G401.6 (cell line): ENCODE data around the gene COL16A1.

Experiments used
- FAIRE-seq: peaks from 2 replicates; lab custom pipeline; 2012; peaks lifted over from hg19 to GRCh38; lab: Jason Lieb, UNC

Gene COL16A1

DNA sequence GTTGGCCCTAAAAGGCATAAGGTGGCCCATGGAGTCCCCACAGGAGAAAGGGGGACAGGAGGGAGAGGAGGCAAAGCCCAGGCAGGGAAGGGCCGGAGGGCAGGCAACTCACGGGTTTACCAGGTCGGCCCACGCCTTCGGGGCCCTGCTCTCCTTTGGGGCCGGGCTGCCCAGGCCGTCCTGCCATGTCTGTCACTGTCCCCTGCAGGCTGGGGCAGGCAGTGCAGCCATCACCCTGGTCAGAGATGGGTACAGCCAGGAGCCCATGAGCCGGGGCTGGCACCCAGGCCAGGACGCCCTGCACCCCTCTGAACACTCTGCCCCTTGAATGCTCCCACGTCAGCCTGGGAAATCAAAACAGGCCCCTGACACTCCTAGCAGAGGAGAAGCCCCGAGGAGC is 19.8 kb downstream of the COL16A1 start:
- FAIRE-seq = no peak

DNA sequence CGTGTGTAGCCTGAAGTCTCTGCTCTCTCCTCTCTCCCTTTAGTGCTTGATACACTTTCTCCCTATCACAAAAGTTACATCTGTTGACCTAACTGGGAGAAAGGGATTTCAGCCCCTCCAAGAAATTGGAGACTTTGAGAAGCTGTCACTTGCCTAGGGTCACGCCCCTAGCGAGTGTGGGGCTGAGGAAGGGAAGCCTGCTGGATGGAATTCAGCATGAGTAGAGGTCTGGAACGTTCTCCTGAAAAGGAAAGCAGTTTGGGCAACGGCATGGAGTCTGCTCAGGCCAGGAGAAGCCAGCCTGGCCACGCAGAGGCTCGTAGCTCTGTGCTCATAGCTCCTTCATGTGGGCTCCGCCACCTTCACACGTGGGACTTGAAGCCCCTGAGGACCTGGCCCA is 22.4 kb downstream of the COL16A1 start:
- no peak for FAIRE-seq

DNA sequence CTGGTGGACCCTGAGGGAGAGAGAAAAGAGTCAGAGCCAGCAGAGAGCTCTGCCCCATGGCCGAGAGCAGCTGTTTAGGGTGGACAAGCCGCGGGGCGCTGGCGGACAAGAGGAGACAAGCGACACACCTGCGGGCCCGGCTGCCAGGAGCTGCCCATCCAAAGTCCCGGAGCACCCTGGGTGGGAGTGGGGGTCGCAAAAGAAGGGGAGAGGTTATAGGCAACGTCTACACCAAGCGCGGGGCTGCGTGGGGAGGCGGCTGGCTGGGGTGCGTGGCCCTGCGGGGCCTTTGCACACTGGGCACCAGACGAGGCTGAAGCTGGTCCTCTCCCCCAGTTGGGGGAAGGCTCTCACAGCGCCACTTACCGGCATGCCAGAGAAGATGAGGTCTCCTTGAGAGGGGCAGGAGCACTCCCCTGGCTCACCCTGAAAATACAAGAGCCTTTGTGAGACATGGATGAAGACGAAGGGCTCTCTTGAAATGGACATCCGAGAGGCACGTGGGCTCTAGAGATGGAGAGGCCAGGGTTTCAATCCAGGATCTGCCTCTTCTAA is 24.1 kb downstream of the COL16A1 start:
- FAIRE-seq = no peak

DNA sequence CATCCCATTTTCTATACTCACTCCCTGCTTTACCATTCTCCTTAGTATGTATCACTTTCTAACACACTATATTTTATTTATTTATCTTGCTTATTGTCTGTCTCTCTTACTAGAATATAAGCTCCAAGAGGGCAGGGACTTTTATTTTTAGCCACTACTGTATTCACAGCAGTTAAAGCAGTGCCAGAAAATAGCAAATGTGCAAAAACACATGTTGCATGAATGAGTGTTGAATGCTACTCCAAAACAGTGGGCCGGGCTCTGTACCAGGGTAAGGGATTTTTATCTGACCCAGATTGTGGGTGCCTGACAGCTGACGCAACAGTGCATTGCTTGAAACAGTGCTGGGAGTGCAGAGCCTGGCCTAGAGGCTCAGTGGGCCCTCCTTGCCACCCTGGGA is 24.7 kb downstream of the COL16A1 start:
- no peak for FAIRE-seq

DNA sequence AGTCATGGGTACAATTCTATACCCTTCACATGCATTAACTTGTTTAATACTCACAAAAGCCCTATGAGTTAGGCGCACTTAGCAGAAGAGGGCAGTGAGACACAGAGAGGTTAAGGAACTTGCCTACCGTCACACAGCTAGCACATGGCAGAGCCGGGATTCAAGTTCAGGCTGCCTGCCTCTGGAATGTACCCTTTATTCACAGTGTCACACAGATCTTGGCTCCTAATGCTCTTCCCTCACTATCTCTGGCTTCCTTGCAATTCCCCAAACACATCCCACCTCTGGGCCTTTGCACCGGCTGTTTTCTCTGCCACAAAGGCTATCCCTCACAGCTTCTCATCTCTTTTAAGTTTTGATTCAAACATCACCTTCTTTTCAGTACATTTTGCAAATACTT is 25.1 kb downstream of the COL16A1 start:
- FAIRE-seq = no peak

DNA sequence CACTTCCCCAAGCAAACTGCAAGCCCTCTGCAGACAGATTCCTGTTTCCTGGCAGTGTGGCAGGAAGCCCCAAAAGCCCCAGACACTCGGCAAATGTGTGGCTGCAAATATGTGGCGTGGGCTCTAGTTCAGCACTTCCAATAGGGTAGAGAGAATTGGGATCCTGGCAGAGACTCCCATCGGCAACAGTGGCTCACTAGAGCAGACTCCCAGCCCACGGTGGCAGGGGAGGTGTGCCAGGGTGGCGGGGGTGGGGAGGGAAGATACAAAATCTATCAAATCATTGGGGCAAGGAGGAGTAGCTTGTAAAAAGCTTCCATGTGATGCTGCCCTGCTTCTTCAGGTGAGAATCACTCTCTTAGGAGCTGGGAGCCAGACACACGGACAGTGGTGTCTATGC is 25.9 kb downstream of the COL16A1 start:
- FAIRE-seq = no peak

DNA sequence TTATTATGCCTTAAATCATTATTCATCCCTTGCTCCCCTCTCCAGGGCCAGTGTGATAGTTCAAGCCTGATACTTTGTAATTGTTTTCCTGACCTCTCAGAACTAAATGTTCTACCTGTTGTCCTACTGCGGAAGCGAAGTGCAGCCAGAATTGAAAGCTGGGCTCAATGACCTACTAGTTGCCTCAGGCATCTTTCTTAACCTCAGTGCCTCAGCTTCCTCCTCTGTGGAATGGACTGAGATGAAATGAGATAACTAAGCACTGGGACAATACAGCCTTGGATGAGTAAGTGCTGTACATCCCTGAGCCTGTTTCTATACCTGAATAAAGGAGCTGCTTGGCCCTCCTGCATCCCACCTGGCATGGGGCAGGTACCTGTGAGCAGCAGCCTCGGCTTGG is 26.4 kb downstream of the COL16A1 start:
- FAIRE-seq = no peak

DNA sequence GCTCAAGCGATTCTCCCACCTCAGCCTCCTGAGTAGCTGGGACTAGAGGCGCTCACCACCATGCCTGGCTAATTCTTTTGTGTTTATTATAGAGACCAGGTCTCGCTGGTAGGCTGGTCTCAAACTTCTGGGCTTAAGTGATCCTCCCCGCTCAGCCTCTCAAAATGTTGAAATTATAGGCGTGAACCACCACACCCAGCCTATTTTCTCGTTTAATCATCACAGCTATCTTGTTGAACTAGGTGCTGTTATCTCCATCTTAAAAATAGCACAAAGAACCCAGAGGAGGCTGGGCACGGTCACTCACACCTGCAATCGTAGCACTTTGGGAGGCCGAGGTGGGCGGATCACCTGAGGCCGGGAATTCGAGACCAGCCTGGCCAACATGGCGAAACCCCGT is 28.1 kb downstream of the COL16A1 start:
- no peak for FAIRE-seq

DNA sequence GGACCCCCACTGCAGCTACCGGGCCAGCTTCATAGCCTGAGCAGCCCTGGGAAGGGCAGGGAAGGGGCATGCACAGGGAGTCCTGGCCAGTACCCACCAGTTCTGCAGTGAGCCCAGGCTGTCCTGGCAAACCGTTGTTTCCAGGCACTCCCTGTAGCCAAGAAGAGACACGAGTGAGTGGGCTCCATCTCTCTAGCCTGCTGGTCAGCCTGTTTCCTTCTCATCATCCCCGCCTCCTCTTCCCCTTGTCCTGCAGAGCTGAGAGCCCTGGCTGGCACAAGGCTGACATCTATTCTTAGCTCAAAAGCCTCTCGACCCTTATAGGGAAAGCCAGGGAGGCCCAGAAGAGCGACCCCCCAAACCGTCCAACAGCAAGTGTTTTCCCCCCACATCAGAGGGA is 28.7 kb downstream of the COL16A1 start:
- FAIRE-seq = no peak

DNA sequence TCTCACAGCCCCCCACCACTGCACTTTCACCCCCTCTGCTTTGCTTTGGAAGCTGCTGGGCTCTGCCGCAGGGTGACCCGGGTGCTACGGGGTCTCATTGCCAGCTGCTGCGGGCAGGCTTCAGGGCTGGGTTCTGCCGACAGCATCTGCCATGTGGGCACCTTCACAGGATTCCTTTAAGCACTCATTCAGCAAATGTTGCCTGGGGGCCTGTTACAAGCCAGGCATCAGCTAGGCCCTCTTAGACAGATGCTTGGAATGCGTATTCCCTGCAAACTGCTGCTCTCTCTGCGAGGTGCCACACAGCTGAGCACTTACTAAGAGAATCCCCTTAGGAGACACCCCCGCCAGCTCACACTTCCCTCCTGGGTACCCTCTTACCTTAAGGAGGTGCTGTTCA is 29.2 kb downstream of the COL16A1 start:
- FAIRE-seq = no peak

DNA sequence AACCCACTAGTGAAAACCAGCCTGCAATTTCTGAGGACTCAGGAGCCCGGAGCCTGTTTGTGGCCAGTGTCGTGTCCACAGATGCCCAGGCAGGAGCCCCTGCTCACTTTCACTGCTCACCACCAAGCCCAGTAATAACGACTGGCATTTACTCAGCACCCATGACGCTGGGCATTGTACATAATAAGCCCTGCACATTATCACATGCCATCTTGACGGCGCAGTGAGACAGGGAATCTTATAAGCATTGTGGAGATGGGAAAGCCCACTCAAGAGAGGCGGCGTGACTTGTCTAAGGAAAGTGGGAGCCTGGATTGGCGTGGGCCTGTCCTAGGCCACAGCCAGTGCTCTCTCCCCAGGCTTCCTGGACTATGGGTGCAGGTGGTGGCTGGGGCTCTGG is 30.4 kb downstream of the COL16A1 start:
- FAIRE-seq = no peak

DNA sequence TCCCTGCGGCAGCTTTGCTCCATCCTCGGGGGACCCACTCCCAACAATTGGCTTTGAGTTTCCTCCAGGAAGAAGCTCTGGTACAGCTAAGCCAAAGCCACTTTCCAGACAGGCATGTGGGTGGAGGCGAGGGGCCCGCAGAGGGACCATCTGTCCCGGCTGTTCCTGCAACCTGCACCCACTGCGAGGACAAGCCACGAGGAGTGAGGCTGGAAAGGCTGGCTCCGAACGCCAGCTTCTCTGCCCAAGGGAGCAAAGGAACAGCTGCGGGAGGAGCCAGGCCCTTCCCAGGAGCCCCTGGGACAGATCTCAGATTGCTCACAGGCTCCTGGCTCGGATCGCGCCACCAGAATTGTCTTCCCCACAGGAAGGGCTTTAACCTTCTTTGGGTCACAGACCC is 30.8 kb downstream of the COL16A1 start:
- no peak for FAIRE-seq

DNA sequence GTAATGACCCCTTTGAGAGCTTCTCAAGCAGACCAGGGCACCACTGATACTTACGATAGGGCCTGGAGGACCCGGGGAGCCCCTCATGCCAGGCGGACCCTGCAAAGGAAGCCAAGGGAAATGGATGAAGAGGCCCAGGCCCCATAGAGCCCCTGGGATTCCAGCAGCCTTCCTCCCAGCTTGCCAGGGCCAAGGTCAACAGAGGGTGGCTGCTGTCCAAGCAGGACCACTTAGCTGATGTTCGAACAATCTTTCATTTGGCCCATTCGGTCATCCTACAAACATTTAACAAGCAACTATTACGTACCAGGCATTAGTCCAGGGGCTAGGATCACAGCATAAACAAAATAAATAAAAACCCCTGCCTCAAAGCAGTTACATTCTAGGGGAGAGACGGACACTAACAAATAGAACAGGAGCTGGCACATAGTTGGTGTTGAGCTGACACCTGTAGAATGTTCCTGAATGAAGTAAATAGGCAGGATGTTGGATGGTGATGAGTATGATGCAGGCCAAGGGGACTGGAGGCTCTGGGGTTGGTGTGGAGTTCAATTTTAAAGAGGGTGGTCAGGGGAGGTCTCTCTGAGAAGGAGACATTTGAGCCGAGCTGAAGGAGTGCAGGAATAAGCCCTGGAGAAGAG is 32.1 kb downstream of the COL16A1 start:
- FAIRE-seq = no peak

DNA sequence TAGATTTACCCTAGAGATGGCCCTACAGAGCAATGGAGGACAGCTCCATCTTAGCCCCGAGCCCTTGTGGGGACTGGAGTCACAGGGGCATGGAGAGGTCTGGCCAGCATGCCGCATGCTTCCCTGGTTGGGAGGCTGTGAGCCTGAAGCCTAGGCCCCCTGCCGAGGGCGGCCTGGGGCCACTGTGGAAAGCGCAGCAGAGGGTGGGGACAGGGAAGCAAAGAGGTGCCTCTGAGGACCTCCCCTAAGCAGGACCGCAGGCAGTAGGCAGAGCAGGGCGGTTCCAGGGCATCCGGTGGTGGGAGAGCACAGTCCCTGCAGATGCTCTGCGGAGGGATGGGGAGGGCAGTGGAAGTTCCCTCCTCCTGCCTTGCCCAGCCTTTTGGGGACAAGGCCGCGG is 32.7 kb downstream of the COL16A1 start:
- FAIRE-seq = no peak

DNA sequence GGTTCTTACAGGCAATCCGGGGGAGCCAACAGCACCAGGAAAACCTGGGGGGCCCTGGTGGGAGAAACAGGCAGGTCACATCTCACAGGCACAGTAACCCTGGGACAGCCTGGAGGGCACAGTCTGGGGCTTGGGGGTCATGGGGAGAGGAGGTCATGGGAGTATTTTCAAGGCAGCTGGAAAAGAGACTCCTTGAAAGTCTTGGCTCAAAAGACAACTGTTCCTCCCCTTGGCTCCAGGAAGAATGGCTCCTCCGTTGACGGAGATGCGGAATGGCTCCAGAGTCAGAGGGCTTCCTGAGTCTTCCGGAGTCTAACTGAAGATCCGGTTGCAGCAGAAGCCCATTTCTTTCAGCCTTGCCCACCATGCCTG is 33.2 kb downstream of the COL16A1 start:
- no peak for FAIRE-seq

DNA sequence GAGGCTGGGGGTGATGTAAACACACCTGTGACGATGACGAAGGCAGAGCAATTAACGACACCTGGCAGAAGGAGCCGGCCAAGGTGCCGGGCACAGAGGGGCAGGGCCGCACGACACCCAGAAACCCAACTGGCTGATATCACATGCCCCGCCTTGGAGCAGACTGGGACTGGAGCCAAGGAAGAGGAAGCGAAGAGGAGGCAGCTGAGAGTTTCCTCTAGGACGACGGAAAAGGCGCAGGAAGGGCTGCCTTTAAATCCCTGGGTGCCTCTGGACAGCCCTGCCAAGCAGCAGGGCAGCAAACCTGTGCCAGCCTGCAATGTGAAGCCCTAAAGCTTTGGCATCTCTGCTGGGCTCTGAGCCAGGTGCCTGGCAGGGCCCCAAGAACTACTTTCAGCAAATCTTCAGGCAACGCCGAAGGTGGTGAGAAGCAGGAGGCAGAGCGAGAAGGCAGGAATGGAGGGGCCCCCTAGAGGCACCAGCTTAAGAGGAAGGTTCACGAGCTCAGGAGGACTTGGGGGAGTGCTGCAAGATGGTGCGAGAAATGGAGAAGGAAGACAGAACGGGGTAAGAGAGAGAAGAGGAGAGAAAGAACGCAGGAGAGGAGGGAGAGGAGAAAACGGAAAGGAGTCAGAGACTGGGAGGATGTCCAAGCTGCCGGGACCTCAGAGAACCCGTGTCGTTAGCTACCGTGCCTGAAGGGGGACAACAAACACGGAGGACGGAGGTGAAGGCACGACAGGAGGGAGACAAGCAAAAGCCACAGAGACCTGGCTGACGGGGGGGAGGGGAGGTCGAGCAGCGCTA is 33.8 kb downstream of the COL16A1 start:
- FAIRE-seq = no peak

DNA sequence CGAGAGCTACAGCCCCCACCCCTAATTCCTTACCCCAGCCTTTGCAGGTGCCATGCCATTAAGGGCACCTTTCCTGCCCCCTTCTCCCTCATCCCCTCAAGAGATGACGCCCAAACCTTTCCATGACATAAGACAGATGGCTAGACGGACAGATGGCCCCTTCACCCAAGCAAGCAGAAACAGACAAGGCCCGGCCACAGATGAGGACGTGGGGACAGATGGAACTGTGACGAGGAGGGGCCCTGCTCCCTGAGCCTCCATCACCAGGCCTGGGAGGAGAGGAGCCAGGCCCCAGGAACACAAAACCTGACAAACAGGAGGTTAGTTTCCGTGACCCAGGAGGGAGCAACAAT is 34.4 kb downstream of the COL16A1 start:
- no peak for FAIRE-seq

DNA sequence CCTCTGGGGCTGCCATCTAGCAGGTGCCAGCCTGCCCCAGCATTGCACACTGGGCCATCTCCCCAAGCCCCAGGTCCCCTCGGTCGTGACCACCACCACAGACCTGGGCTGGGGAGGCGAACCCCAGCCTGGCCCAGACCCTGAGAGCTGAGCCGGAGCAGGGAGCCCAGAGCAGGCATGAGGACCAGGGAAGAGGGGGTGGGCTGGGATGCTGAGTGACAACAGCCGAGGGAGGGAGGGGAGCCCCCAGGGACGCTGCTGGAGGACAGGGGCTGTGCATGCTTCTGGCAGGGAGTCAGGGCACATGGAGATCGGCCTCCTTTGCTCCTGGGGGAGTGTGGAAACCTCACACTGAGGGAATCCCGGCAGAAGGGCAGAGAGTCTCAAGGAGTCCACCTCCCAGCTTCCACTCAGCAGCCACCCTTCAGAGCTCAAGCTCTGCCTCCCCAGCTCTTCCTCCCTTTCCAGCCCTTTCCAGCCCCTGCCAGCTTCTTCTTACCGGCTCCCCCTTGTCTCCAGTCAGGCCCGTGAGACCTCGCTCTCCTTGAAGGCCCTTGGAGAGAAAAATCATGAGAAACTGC is 35.4 kb downstream of the COL16A1 start:
- FAIRE-seq = no peak

DNA sequence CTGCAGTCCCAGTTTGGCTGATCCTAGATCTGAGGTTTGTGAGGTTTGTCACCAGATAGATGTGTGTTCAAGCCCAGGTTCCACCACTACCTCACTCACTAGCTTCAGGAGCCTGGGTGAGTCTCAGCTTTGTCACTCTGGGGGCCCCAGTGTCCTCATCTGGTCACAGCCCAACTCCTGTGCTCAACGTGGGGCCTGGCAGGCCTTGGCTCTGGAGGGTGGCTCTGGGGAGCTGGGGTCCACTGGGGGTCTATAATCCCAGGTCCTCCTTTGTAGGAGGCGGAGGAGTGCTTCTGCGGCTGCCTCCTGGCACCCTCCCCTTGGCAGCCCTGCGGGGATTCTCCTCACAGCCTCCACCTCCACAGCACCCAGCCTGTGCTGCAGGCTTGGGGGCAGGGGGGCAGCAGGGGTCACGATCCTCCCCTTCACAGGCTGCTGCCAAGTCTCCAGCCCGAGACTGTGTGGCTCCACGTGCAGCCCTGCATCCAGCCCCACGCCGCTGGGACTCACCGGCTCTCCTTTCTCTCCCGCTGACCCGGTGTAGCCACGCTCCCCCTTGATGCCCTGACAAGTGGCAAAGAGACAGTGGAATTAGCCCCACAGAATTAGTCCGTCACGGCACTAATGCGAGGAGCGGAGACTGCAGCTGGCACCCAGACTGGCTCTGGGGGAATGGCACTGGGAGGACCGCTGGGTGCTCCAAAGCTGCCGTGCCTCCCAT is 36.6 kb downstream of the COL16A1 start:
- no peak for FAIRE-seq

DNA sequence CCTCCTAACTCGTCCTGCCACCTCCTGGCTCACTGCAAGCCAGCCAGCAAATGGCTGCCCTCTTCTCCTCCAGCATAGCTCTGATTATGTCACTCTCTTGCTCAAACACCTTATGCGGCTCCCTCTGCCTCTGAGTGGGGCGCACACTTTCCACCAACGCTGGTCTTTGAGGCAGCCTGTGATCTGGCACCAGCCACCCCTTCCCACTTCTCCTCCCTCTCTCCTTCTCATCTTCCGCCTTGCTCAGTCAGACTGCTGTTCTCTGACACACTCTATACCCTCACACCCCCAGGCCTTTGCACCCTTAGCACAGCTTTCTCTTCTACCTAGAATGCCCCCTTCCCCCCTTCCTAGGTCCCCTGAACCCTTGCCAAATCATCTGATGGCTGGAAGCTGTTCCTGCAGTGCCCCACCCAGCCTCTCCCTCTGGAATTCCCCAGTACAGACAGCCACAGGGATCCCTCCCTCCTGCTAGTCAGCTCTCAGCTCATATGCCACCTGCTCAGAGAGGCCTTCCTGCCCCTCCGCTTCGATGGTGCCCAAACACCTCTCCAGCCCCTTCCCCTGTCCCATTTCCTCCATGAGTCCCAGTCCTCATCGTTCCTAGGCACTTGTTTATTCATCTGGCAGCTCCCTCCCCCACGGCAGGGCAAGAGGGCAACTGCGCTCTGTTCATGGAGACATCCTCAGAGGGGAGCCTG is 37.4 kb downstream of the COL16A1 start:
- no peak for FAIRE-seq

DNA sequence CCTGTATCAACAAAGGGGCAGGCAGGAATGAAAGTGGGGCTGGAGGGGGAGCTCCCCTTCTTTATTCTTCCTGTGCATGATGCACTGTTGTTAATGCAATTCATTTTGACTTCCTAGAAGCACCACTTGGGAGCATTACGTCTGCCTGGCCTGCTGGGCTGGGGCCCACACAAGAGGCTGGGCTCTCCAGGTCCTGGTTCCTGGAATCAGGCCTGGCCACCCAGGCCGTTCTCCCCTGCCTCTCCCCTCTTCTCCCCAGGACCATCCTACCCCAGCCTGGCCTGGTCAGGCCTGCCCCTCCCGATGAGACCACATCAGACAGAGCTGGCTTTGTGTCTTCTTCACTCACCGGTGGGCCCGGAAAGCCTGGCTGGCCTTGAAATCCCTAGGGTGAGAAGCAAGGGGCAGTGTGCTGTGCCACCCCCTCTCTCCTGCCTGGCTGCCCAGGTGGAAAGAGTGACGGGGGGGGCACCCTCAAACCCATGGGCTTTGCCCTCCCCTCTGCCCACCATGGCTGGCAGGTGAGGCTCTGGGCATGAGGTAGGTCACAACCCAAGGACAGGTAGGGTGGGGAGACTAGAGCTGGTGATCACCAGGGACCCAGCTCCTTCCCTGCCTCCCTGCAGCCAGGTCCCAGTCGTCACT is 38.5 kb downstream of the COL16A1 start:
- FAIRE-seq = no peak

DNA sequence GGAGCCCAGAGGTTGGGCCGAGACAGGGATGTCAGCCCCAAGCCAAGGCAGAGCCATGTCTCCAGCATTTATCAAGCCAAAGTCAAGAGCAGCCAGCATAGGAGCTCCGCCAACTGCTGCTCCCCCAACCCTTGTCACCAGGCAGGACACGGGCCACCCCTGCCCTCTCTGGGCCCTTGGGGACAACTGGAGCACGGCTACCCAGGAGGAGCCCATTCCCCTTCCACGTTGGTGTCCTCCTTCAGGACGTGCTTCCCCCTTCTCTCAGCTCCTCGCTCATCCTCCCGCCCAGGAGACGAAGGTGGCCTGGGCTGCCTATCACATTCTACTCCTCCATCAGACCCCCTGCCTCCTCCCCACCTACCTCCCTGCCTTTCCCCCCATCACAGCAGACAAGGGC is 39.3 kb downstream of the COL16A1 start:
- no peak for FAIRE-seq
